HUES48 (cell line): ENCODE data around the gene ZNF518A.

ENCODE experiments used
- H3K27ac ChIP-seq: one replicate; pipeline ENCODE4 v1.7.0; 2013; ENCODE audit warnings: low read depth, low read length, inconsistent platforms
- H3K27me3 ChIP-seq: 2 replicates; pipeline ENCODE4 v1.6.1; 2013; ENCODE audit warnings: mild to moderate bottlenecking, low read length; ENCODE audit not compliant: control insufficient read depth, insufficient read depth
- H3K36me3 ChIP-seq: 2 replicates; pipeline ENCODE4 v1.6.1; 2013; ENCODE audit warnings: low read length; ENCODE audit not compliant: control insufficient read depth, insufficient read depth
- H3K4me1 ChIP-seq: 2 replicates; pipeline ENCODE4 v1.6.1; 2013; ENCODE audit warnings: mild to moderate bottlenecking, low read length; ENCODE audit not compliant: control insufficient read depth, insufficient read depth
- H3K4me3 ChIP-seq: 2 replicates; pipeline ENCODE4 v1.5.1; 2013; ENCODE audit warnings: mild to moderate bottlenecking, low read depth, low read length
- H3K9ac ChIP-seq: 2 replicates; pipeline ENCODE4 v1.6.1; 2013; ENCODE audit warnings: mild to moderate bottlenecking, low read depth, low read length, moderate library complexity
- H3K9me3 ChIP-seq: 2 replicates; pipeline ENCODE4 v1.6.1; 2013; ENCODE audit warnings: low read length; ENCODE audit not compliant: control insufficient read depth, insufficient read depth

Gene ZNF518A

DNA sequence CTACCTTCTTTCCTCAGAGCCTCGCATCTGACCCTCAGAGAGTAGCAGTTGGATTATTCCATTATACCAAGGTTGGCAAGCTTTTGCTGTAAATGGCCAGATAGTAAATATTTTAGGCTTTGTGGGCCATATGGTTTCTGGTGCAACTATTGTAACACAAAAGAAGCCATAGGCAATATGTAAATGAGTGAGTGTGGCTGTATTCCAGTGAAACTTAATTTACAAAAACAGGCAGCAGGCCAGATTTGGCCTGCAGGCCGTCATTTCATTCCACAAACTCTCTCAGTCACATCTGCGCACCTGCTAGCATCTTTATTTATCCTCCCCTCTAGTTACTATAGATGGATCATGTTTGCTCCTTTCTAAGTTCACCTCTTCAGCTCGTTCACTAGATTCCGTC is 6.7 kb downstream of the ZNF518A start:
- H3K4me1 ChIP-seq = peaks cover 5% of the 10 kb centered on the region
- peaks cover 82% of the 10 kb centered on the region for H3K36me3 ChIP-seq
- H3K27ac ChIP-seq = no peak overlapping the region
- H3K9me3 ChIP-seq = no peaks in the 10 kb centered on the region
- H3K27me3 ChIP-seq = no peaks in the 10 kb centered on the region
- no peak overlapping the region for H3K4me3 ChIP-seq
- no peak overlapping the region for H3K9ac ChIP-seq

GRCh38 chr10:96137567-96137966 is 7.5 kb downstream of the ZNF518A start:
- H3K4me1 ChIP-seq = no peaks in the 10 kb centered on the region
- H3K36me3 ChIP-seq = peaks cover 87% of the 10 kb centered on the region
- H3K9me3 ChIP-seq = no peaks in the 10 kb centered on the region
- H3K9ac ChIP-seq = no peak overlapping the region
- H3K4me3 ChIP-seq = no peak overlapping the region
- H3K27ac ChIP-seq = no peak overlapping the region
- H3K27me3 ChIP-seq = no peaks in the 10 kb centered on the region

GRCh38 chr10:96138102-96138501 is 8.0 kb downstream of the ZNF518A start:
- H3K9me3 ChIP-seq = no peaks in the 10 kb centered on the region
- no peak overlapping the region for H3K4me3 ChIP-seq
- no peaks in the 10 kb centered on the region for H3K27me3 ChIP-seq
- H3K27ac ChIP-seq = no peak overlapping the region
- H3K4me1 ChIP-seq = no peaks in the 10 kb centered on the region
- peaks cover 87% of the 10 kb centered on the region for H3K36me3 ChIP-seq
- H3K9ac ChIP-seq = no peak overlapping the region

DNA sequence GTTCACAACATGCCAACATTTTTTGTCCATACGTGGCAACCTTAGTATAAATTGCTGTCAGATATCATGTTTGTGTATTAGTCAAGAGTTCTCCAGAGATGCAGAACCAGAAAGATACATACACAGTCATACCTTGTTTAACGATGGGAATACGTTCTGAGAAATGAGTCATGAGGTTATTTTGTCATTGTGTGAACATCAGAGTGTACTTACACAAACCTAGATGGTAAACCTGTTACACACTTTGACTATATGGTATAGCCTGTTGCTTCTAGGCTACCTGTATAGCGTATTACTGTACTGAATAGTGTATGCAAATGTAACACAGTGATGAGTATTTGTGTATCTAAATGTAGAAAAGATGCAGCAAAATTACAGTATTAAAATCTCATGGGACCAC is 22.3 kb downstream of the ZNF518A start:
- Histone ChIP-seq H3K9me3 (no peaks in the 10 kb centered on the region), H3K9ac (no peak overlapping the region), H3K4me3 (no peak overlapping the region), H3K36me3 (peaks cover 68% of the 10 kb centered on the region), H3K27ac (no peak overlapping the region), H3K4me1 (no peaks in the 10 kb centered on the region), H3K27me3 (no peaks in the 10 kb centered on the region)

- Histone ChIP-seq H3K9ac (no peak overlapping the region), H3K27me3 (no peaks in the 10 kb centered on the region), H3K9me3 (no peaks in the 10 kb centered on the region), H3K4me3 (no peak overlapping the region), H3K27ac (no peak overlapping the region), H3K36me3 (peaks cover 69% of the 10 kb centered on the region), H3K4me1 (no peaks in the 10 kb centered on the region)
Measured at GRCh38 chr10:96153070-96153469, 23.0 kb downstream of the ZNF518A start.

- Histone ChIP-seq H3K27me3 (no peaks in the 10 kb centered on the region), H3K9ac (no peak overlapping the region), H3K36me3 (peaks cover 12% of the 10 kb centered on the region), H3K9me3 (no peaks in the 10 kb centered on the region), H3K4me3 (no peak overlapping the region), H3K4me1 (no peaks in the 10 kb centered on the region), H3K27ac (no peak overlapping the region)
Measured at GRCh38 chr10:96165726-96166125, 35.6 kb downstream of the ZNF518A start.

DNA sequence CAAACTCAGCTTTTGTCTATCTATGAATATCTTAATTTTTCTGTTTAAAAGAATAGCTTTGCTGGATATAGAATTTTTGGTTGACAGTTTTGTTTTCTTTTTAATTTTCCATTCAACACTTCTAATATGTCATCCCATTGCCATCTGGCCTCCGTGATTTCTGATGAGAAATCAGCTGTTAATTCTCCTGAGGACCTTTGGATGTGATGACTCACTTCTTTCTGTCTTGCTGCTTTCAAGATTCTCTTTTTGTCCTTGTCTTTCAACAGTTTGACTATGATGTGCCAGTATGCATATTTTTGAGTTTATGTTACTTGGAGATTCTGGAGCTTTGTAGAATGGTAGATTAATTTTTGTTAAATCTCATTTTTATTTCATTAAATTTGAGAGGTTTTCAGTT is 38.4 kb downstream of the ZNF518A start:
- no peaks in the 10 kb centered on the region for H3K36me3 ChIP-seq
- no peaks in the 10 kb centered on the region for H3K27me3 ChIP-seq
- no peak overlapping the region for H3K4me3 ChIP-seq
- no peaks in the 10 kb centered on the region for H3K9me3 ChIP-seq
- no peak overlapping the region for H3K27ac ChIP-seq
- H3K9ac ChIP-seq = no peak overlapping the region
- no peaks in the 10 kb centered on the region for H3K4me1 ChIP-seq

GRCh38 chr10:96170230-96170629 is 40.1 kb downstream of the ZNF518A start:
- Histone ChIP-seq H3K27me3 (no peaks in the 10 kb centered on the region), H3K4me1 (no peaks in the 10 kb centered on the region), H3K36me3 (no peaks in the 10 kb centered on the region), H3K9me3 (no peaks in the 10 kb centered on the region), H3K9ac (no peak overlapping the region), H3K4me3 (no peak overlapping the region), H3K27ac (no peak overlapping the region)

GRCh38 chr10:96172666-96173065 is 42.6 kb downstream of the ZNF518A start:
- no peaks in the 10 kb centered on the region for H3K4me1 ChIP-seq
- H3K27ac ChIP-seq = no peak overlapping the region
- H3K27me3 ChIP-seq = no peaks in the 10 kb centered on the region
- H3K36me3 ChIP-seq = no peaks in the 10 kb centered on the region
- H3K9ac ChIP-seq = no peak overlapping the region
- peaks cover 7% of the 10 kb centered on the region for H3K9me3 ChIP-seq
- H3K4me3 ChIP-seq = no peak overlapping the region

DNA sequence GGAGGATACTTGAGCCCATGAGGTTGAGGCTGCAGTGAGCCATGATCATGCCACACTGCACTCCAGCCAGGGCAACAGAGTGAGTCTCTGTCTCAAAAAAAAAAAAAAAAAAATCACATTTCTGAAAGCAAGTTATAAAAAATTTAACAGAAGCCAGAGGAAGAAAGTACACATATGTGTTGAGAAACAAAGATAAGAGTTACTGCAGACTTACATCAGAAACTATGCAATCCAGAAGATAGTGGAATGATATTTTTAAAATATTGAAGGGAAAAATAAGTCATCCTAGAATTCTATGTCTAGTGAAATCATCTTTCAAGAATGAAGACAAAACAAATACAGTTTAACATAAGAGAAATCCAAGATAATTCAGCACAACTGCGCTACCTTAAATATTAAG is 46.9 kb downstream of the ZNF518A start:
- no peak overlapping the region for H3K27ac ChIP-seq
- H3K4me3 ChIP-seq = no peak overlapping the region
- H3K36me3 ChIP-seq = no peaks in the 10 kb centered on the region
- no peaks in the 10 kb centered on the region for H3K4me1 ChIP-seq
- no peak overlapping the region for H3K9ac ChIP-seq
- no peaks in the 10 kb centered on the region for H3K27me3 ChIP-seq
- H3K9me3 ChIP-seq = peaks cover 11% of the 10 kb centered on the region

DNA sequence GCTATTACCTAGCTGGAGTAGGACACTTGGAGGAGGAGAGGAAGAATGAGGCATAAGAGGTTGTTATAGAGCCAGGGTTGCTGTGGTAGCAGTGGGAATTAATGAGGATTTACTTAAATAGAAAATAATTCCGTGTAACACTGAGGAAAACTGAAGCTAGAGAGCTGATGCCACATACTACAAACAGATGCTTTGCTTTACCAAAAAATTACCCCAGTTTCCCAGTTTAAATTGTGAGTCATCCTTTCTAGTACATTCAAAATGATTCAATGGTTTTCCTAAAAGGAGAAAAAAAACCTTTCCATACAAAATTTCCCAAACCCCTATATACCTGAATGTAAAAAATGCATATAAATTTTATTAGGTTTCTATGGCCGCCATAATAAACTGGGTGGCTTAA is 58.3 kb downstream of the ZNF518A start:
- no peak overlapping the region for H3K27ac ChIP-seq
- H3K4me3 ChIP-seq = no peak overlapping the region
- no peak overlapping the region for H3K9ac ChIP-seq
- H3K9me3 ChIP-seq = no peaks in the 10 kb centered on the region; the same call in 1 of the 2 replicates
- no peaks in the 10 kb centered on the region for H3K27me3 ChIP-seq
- H3K36me3 ChIP-seq = no peaks in the 10 kb centered on the region
- H3K4me1 ChIP-seq = no peaks in the 10 kb centered on the region

- H3K27ac ChIP-seq = no peak overlapping the region
- H3K27me3 ChIP-seq = no peaks in the 10 kb centered on the region
- H3K9ac ChIP-seq = no peak overlapping the region
- H3K4me3 ChIP-seq = no peak overlapping the region
- H3K36me3 ChIP-seq = no peaks in the 10 kb centered on the region
- H3K9me3 ChIP-seq = no peaks in the 10 kb centered on the region; the same call in 1 of the 2 replicates
- H3K4me1 ChIP-seq = no peaks in the 10 kb centered on the region
Measured at GRCh38 chr10:96188916-96189315, 58.8 kb downstream of the ZNF518A start.
